Adipose tissue (tissue), 3 donors: Measurements from ENCODE around the gene ROPN1B. TPM values are rescaled to one million over a fixed set of nuclear protein-coding genes. Genes with fewer than 3 reads are reported as not detected.
"Not testable (repeated sequence)": the region's sequence is repeated elsewhere in the genome, so short reads cannot be mapped to it uniquely, and the experiment has no call there.

Source experiments
- H3K27ac ChIP-seq: one replicate; pipeline ENCODE4 v1.5.1; 2013; ENCODE audit warnings: low read depth, low read length
- WGBS, 3 donors: extraction: QIAGEN DNeasy Blood & Tissue Kit; methylation state at CpG; one replicate each; pipeline ENCODE4 v1.1.7; 2013; 5-methylcytosine and 5-hydroxymethylcytosine counted together
- polyA plus RNA-seq, 3 donors: library from polyadenylated mRNA; stranded (reverse); fragments of 200-250 nt; gene quantifications; one replicate each; pipeline ENCODE4 v1.2.3, GENCODE V29; 2013
- donor health status: healthy with polysubstance abuse.
- donor health status: Bipolar disorder and iron deficiency.
- donor health status: healthy.

ROPN1B gene
- under 1 TPM in 1 of 3 donors, not detected in 2; 0.15 TPM for polyA plus RNA-seq

DNA sequence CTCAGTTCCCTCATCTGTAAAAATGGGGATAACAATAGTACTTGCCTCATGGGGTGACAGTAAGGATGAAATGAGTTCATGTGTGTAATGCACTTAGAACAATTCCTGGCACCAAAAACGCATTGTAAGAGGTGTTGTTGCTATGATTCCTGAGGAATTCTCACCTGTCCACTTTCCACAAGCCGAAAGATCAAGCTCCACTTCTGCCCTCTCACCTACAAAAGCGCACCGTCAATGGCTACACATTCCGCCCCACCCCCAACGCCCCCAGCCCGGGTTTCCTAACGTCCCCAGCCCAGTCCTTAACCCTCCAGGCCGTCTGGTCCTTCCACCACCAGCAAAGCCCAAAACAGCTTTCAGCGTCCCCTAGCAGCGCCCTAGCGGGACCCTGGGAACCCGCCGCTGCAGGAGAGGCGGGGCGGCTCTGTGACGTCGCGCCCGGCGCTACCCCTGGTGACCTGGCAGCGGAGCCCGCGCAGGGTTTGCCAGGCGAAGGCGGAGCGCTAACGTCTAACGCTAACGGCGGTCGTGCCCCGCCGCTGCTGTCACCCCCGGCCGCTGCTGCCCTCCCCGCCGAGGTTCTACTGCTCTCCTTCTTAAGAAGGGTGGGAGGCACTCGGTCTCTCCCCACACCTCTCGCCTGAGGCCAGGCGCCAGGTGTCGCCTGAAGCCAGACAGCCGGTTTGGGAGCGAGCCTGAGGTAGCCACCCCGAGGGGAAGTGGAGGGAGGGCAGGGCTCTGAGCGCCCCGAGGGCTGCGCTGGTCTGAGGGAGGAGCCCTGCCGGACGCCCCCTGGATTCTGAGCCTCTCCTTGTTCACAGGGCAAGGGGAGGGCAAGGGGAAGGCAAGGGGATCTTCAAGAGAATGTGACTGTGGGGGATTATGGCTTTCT lies at the start of gene ROPN1B:
TSS of gene ROPN1B (plus strand) at position 478 of the 892 bp plus-strand sequence. CDS start 2,877 bp downstream, outside the sequence.
- WGBS, 3 donors, result 6 to 17% (median 11%) methylated on average over 2 to 4 of the region's 50 CpGs

GRCh38 chr3:125920191-125920590 lies 48.8 kb upstream of the ROPN1B start:
- not testable (repeated sequence) for H3K27ac ChIP-seq
- WGBS, 3 donors, result 74 to 85% (median 82%) methylated on average over 7 to 10 of the region's 10 CpGs

More for the DNA sequence above, at the start of gene ROPN1B:
- H3K27ac ChIP-seq, result not testable (repeated sequence)

GRCh38 chr3:125920751-125921279 lies 48.2 kb upstream of the ROPN1B start:
- 79 to 87% (median 81%) methylated on average over 13 to 14 of the region's 14 CpGs for WGBS, 3 donors
- H3K27ac ChIP-seq, result not testable (repeated sequence)

DNA sequence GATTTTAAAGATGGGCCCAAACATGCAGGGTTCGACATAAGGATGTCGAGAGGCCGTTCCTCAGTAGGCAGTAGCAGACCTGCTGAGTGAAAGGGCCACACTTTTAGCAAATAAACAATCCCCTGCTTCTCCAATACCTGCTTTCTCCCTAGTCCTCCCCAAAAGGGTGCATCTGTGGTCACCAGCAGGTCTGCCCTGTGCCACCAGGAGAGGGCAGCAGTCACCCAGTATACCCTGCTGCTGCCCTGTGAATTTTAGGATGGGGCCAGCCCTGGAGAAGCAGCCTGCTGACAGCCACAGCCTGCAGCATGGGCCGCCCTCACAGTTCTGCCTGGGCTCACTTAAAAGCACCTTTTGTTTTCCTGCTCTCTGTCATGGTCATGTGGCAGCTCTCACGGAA lies 47.3 kb upstream of the ROPN1B start:
- not testable (repeated sequence) for H3K27ac ChIP-seq
- WGBS, 3 donors, result 59 to 71% (median 59%) methylated on average over 5 of the region's 5 CpGs

- 94 to 96% (median 95%) methylated on average over 15 to 16 of the region's 16 CpGs for WGBS, 3 donors
- H3K27ac ChIP-seq, result not testable (repeated sequence)
Observed at GRCh38 chr3:125923324-125924115, 45.5 kb upstream of the ROPN1B start.

DNA sequence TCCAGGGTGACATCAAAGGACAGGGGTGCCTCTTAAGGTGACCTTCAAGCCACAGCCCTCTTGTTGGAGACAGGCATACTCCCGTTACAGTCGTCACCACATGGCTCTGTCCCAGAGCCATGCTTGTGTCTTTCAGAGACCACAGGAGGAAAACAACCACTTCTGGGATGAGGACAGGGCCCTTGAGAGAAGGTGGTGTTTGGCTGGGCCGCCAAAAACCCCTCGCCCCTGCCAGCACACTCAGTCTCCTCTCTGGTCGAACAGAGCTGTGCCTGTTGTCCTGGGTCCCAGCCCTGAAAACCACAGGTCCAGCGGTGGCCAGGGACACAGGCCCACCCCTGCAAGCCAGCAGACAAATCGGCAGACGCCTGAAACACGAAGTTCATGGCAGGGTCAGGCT lies 44.7 kb upstream of the ROPN1B start:
- not testable (repeated sequence) for H3K27ac ChIP-seq
- WGBS, 3 donors, result 76 to 83% (median 81%) methylated on average over 8 to 9 of the region's 9 CpGs

- not testable (repeated sequence) for H3K27ac ChIP-seq
- WGBS, 3 donors, result 95% methylated on average over 12 to 13 of the region's 13 CpGs
Observed at GRCh38 chr3:125925727-125926126, 43.3 kb upstream of the ROPN1B start.

DNA sequence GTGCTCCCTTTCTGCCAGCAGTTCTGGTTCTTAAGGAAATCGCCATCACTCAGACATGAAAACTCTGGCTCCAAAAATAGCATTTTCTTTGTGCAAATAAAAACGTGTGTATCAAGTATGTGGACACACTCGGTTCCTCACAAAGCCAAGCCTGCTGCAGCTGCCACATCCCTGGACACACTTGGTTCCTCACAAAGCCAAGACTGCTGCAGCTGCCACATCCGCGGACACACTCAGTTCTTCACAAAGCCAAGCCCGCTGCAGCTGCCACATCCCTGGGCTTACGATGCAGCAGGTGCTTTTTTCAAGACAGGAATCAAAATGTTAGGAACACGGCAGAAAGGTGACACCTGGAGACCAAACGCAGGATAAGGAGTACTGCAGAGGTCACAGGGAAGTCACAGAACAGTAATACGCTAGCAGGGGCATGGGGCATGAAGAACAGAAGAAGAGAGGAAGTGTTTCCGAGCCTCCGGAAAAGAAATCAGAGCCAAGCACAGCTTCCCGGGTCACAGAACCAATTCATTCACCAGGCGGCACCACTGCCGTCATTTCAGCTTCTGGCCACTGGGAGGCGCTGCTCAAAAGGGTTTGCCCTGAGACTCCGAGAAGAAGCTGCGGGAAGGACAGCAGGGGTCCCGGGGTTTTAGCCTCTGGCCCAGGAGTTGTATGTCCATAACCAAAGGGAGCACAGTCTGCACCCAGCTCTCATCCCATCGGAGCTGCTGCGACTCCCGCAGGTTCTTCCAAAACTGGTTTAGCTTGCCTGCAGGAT lies 40.0 kb upstream of the ROPN1B start:
- WGBS, 3 donors, result 32 to 40% (median 36%) methylated on average over 22 of the region's 22 CpGs
- not testable (repeated sequence) for H3K27ac ChIP-seq

DNA sequence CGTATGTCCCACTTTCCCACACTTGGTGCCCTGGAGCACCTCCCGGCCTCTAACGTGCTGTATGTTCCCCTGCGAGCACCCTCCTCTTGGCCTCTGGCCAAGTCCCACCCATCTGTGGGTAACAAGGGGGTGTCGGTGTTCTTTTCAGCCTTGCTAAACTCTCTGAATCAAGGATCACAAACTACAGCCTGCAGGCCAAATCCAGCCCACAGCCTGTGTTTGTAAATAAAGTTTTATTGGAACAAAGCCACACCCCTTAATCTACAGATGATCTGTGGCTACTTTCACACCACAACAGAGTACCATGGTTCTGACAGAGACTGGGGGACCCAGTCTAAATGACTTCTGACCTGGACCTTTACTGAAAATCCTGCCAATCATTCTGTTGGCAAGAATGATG lies 39.2 kb upstream of the ROPN1B start:
- WGBS, 3 donors, result 32 to 59% (median 34%) methylated on average over 5 of the region's 5 CpGs
- not testable (repeated sequence) for H3K27ac ChIP-seq

DNA sequence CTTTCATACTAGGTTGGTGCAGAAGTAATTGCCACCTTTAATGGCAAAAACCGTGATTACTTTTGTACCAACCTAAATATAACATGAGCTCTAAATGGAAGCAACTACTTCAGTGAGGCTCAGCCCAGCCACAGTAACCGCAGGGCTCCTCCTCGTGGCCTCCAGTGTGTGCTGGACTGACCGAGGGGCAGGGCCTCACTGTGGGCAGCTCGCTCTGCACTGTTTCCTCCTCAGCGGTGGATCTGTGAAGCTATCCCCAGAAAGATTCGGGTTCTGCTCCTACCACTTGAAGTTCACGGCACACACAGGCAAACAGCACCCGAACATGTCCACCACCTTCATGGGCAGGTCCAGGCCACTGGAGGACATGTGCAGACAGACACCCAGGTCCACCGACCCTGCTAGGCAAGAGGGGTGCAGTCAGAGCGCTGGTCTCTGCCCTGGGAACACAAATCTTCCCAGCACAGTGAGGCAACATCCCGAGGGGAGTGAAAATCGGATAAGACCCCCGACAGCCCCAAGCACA lies 37.6 kb upstream of the ROPN1B start:
- 44 to 82% (median 81%) methylated on average over 6 to 10 of the region's 14 CpGs for WGBS, 3 donors
- not testable (repeated sequence) for H3K27ac ChIP-seq

DNA sequence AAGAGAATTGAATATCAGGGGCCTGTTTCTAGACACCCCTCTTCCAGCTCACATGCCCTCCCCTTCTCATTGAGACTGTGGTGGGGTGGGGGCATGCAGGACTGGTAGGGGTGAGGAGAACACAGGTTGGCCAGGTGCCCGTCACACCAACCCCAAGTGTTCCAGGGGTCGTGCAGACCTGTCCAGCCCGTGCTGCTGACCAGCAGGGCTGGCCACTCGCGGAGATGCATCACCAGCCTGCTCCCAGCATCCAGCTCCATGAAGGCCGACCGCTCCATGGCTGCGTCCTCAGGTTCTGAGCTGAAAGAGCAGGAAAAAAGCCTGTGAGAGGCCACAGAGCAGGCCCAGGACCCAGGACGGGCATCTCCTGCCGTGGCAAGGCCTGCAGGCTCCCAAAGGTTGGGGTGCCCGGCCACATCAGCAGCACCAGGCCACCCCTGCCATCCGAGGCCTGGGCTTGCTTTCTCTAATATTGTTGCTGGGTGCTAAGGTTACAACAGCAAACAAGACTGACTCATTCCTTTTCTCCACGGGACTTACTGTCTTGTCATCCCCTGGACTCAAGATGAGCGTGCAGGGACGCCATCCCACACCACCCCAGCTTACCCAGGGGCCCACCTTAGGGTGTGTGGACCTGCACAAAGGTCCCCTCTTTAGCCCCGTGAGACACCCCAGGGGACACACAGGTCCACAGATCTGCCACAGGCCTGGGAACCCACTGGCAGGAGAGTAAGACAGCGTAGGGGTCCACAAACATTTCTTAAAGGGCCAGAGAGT lies 35.4 kb upstream of the ROPN1B start:
- not testable (repeated sequence) for H3K27ac ChIP-seq
- WGBS, 3 donors, result 88 to 98% (median 89%) methylated on average over 13 to 14 of the region's 17 CpGs

- H3K27ac ChIP-seq, result not testable (repeated sequence)
- WGBS, 3 donors, result 28 to 83% (median 79%) methylated on average over 10 of the region's 10 CpGs
Observed at GRCh38 chr3:125935252-125935874, 33.6 kb upstream of the ROPN1B start.

- 78 to 87% (median 84%) methylated on average over 9 to 13 of the region's 13 CpGs for WGBS, 3 donors
- not testable (repeated sequence) for H3K27ac ChIP-seq
Observed at GRCh38 chr3:125936210-125936815, 32.7 kb upstream of the ROPN1B start.

DNA sequence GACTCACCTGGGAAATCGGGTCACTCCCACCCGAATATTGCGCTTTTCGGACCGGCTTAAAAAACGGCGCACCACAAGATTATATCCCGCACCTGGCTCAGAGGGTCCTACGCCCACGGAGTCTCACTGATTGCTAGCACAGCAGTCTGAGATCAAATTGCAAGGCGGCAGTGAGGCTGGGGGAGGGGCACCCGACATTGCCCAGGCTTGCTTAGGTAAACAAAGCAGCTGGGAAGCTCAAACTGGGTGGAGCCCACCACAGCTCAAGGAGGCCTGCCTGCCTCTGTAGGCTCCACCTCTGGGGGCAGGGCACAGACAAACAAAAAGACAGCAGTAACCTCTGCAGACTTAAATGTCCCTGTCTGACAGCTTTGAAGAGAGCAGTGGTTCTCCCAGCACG lies 32.1 kb upstream of the ROPN1B start:
- H3K27ac ChIP-seq, result not testable (repeated sequence)
- WGBS, 3 donors, result 66 to 70% (median 67%) methylated on average over 2 to 12 of the region's 13 CpGs

DNA sequence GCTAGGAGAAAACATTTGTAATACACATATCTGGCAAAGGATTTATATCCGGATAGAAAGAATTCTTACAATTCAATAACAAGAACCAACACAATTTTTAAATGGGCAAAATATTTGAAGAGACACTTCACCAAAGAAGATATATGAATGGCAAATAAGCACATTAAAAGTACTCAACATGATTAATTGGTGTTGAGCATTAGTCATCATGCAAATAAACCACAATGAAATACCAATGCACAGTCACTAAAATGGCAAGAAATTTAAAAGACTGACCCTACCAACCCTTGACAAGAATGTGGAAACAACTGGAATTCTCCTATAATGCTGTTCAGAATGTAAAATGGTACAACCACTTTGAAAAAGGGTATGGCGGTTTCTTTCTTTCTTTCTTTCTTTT lies 21.2 kb upstream of the ROPN1B start:
- not testable (repeated sequence) for H3K27ac ChIP-seq
- WGBS, 3 donors, result 85 to 90% (median 86%) methylated on average over 2 of the region's 2 CpGs

GRCh38 chr3:125948901-125949300 lies 20.1 kb upstream of the ROPN1B start:
- 35 to 62% (median 38%) methylated on average over 3 of the region's 3 CpGs for WGBS, 3 donors
- not testable (repeated sequence) for H3K27ac ChIP-seq

DNA sequence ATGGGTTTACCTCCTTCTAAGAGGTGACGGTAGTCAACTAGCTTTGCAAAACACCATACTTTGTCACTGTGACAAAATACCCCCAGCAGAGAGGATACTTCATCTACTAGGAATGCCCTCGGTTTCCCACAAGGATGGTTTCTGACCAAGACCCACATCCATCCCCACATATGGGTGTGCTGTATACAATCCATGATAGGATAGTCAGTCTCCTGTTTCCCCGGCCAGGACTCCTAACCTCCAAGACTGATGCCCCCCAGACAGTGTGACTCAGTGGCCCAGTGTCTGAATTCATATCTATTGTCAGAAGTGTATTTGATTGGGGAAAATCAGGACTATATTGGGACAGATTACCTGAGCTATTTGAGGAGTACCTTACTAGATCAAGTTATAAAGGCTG lies 17.8 kb upstream of the ROPN1B start:
- 82 to 89% (median 88%) methylated on average over 3 of the region's 3 CpGs for WGBS, 3 donors
- H3K27ac ChIP-seq, result not testable (repeated sequence)
